ENCODE results near the gene THSD7A. TPM values are rescaled to one million over a fixed set of nuclear protein-coding genes. Genes with fewer than 3 reads are reported as not detected.

Gene THSD7A
- total RNA-seq, 1 experiment from 2014 or later = 4.0 TPM

GRCh38 chr7:11403781-11404180 lies 428.2 kb downstream of the THSD7A start:
- ChIA-PET POLR2A (ENCODE audit: unreplicated experiment) (no interaction called here), CTCF (no interaction called here)
- H3K9me2 ChIP-seq (ENCODE audit: insufficient read depth) = no peaks in the 10 kb centered on the region
- H4K20me1 ChIP-seq (ENCODE audit: insufficient read depth) = no peaks in the 10 kb centered on the region
- H3K27me3 ChIP-seq (ENCODE audit: insufficient read depth, low read depth) = no peaks in the 10 kb centered on the region
- no peaks in the 10 kb centered on the region for H3K4me1 ChIP-seq (replicated peaks; ENCODE audit: insufficient read depth)
- no peaks in the 10 kb centered on the region for H3F3A ChIP-seq (ENCODE audit: insufficient read depth, low read depth)
- intact Hi-C loops (cut with micrococcal nuclease; ENCODE audit: unreplicated experiment) = no loop called here
- H3K27ac ChIP-seq = no peak overlapping the region
- no peaks in the 10 kb centered on the region for H3K79me2 ChIP-seq (ENCODE audit: low read depth)
- no peaks in the 10 kb centered on the region for H3K9me3 ChIP-seq (ENCODE audit: insufficient read depth, low read depth)
- TF ChIP-seq CTCF (conservative IDR thresholded peaks at IDR 0.05) (no peak), EZH2 (IDR thresholded peaks at IDR 0.05; ENCODE audit: low read depth) (no peak)
- no peak overlapping the region for H2AFZ ChIP-seq
- DNase-seq = no peak
- no peaks in the 10 kb centered on the region for H3K36me3 ChIP-seq (ENCODE audit: low read depth)
- no TSS peak for BruUV-seq (replicated peaks)
- no peak overlapping the region for H3K4me2 ChIP-seq
- H3K4me3 ChIP-seq = no peak overlapping the region

- Histone ChIP-seq H4K20me1 (ENCODE audit: insufficient read depth) (no peaks in the 10 kb centered on the region), H3K36me3 (ENCODE audit: low read depth) (no peaks in the 10 kb centered on the region), H3K79me2 (ENCODE audit: low read depth) (no peaks in the 10 kb centered on the region), H3K27ac (no peak overlapping the region), H2AFZ (no peak overlapping the region), H3K4me1 (replicated peaks; ENCODE audit: insufficient read depth) (no peaks in the 10 kb centered on the region), H3K4me2 (no peak overlapping the region), H3K4me3 (no peak overlapping the region), H3K9me3 (ENCODE audit: insufficient read depth, low read depth) (peaks cover 3% of the 10 kb centered on the region; the same call in 1 of the 2 replicates), H3K9me2 (ENCODE audit: insufficient read depth) (no peaks in the 10 kb centered on the region), H3K27me3 (ENCODE audit: insufficient read depth, low read depth) (no peaks in the 10 kb centered on the region), H3F3A (ENCODE audit: insufficient read depth, low read depth) (no peaks in the 10 kb centered on the region)
- CTCF ChIA-PET = no interaction called here
- TF ChIP-seq EZH2 (IDR thresholded peaks at IDR 0.05; ENCODE audit: low read depth) (no peak), CTCF (conservative IDR thresholded peaks at IDR 0.05) (no peak)
- BruUV-seq (replicated peaks) = no TSS peak
- no peak for DNase-seq
- intact Hi-C loops (cut with micrococcal nuclease; ENCODE audit: unreplicated experiment) = no loop called here
- POLR2A ChIA-PET (ENCODE audit: unreplicated experiment) = no interaction called here
Observed at GRCh38 chr7:11394438-11394837, 437.6 kb downstream of the THSD7A start.

GRCh38 chr7:11379641-11380040 lies 452.4 kb downstream of the THSD7A start:
- CTCF ChIA-PET = no interaction called here

More at GRCh38 chr7:11379641-11380040, 452.4 kb downstream of the THSD7A start:
- H3K9me3 ChIP-seq (ENCODE audit: insufficient read depth, low read depth) = no peaks in the 10 kb centered on the region
- no peaks in the 10 kb centered on the region for H3F3A ChIP-seq (ENCODE audit: insufficient read depth, low read depth)
- H4K20me1 ChIP-seq (ENCODE audit: insufficient read depth) = no peaks in the 10 kb centered on the region
- H3K79me2 ChIP-seq (ENCODE audit: low read depth) = no peaks in the 10 kb centered on the region
- H3K27me3 ChIP-seq (ENCODE audit: insufficient read depth, low read depth) = no peaks in the 10 kb centered on the region
- no peak overlapping the region for H3K27ac ChIP-seq
- H3K9me2 ChIP-seq (ENCODE audit: insufficient read depth) = no peaks in the 10 kb centered on the region
- POLR2A ChIA-PET (ENCODE audit: unreplicated experiment) = no interaction called here
- TF ChIP-seq CTCF (conservative IDR thresholded peaks at IDR 0.05) = no peak
- no peak for TF ChIP-seq EZH2 (IDR thresholded peaks at IDR 0.05; ENCODE audit: low read depth)
- no peak overlapping the region for H2AFZ ChIP-seq
- H3K4me2 ChIP-seq = no peak overlapping the region
- BruUV-seq (replicated peaks) = no TSS peak
- no peak for DNase-seq
- intact Hi-C loops (cut with micrococcal nuclease; ENCODE audit: unreplicated experiment) = no loop called here
- no peaks in the 10 kb centered on the region for H3K36me3 ChIP-seq (ENCODE audit: low read depth)
- H3K4me3 ChIP-seq = no peak overlapping the region
- no peaks in the 10 kb centered on the region for H3K4me1 ChIP-seq (replicated peaks; ENCODE audit: insufficient read depth)
